SK-N-SH (cell line): Measurements from ENCODE around the gene PAN3. TPM values are rescaled to one million over a fixed set of nuclear protein-coding genes. Genes with fewer than 3 reads are reported as not detected.

ENCODE experiments used
- CTCF ChIA-PET: fragments of 300-600, 350-600 bp; formaldehyde crosslinking; extraction: SDS; loops from one replicate; lab custom pipeline; 2021; lab: Yijun Ruan, JAX
- POLR2A ChIA-PET: fragments of 350-600 bp; sonication (Branson Sonifier 250); formaldehyde crosslinking; extraction: SDS; loops from one replicate; lab custom pipeline; 2020; ENCODE audit warnings: antibody characterized with exemption, inconsistent platforms; lab: Yijun Ruan, JAX
- DNase-seq: peaks from one replicate; pipeline ENCODE4 v3.0.0; 2012
- H2AFZ ChIP-seq: fragments of 200-600 bp; sonication (generic); 2 replicates; pipeline ENCODE4 v1.8.1; 2016; ENCODE audit warnings: antibody characterized with exemption, mild to moderate bottlenecking, low read depth
- H3F3A ChIP-seq: fragments of 200-600 bp; sonication (generic); replicated peaks from 2 replicates; pipeline ENCODE3; 2016; ENCODE audit warnings: antibody characterized with exemption, mild to moderate bottlenecking; ENCODE audit not compliant: insufficient read depth
- H3K27ac ChIP-seq, 2 experiments: fragments of 200-500 bp in 1 of 2; fragments of 200-600 bp in 1 of 2; sonication (Bioruptor generic) in 1 of 2; sonication (generic), shearing (Covaris generic) in 1 of 2; 2 replicates each; pipeline versions ENCODE4 v1.5.1 to v1.6.1; 2014 to 2016; ENCODE audit warnings: low read depth in 2 of 2, inconsistent platforms in 1 of 2, low read length in 1 of 2, mild to moderate bottlenecking in 1 of 2, mixed read lengths in 1 of 2
- H3K27me3 ChIP-seq: fragments of 200-600 bp; sonication (generic), shearing (Covaris generic); 2 replicates; pipeline ENCODE4 v1.6.1; 2016; ENCODE audit warnings: mixed run types; ENCODE audit not compliant: insufficient read depth
- H3K36me3 ChIP-seq, 2 experiments: fragments of 200-500 bp in 1 of 2; fragments of 200-600 bp in 1 of 2; sonication (Bioruptor generic) in 1 of 2; sonication (generic) in 1 of 2; replicated peaks in 1 of 2; 2 replicates each; pipeline versions ENCODE3 to v1.5.1; 2014 to 2016; ENCODE audit warnings: low read length in 1 of 2, mild to moderate bottlenecking in 1 of 2; ENCODE audit not compliant: insufficient read depth in 2 of 2, control insufficient read depth in 1 of 2
- H3K4me1 ChIP-seq, 2 experiments: fragments of 200-500 bp in 1 of 2; fragments of 200-600 bp in 1 of 2; sonication (Bioruptor generic) in 1 of 2; sonication (generic), shearing (Covaris generic) in 1 of 2; 2 replicates each; pipeline versions ENCODE4 v1.5.1 to v1.6.1; 2014 to 2016; ENCODE audit warnings: low read depth in 1 of 2, low read length in 1 of 2, mixed run types in 1 of 2; ENCODE audit not compliant: insufficient read depth in 2 of 2, control insufficient read depth in 1 of 2
- H3K4me2 ChIP-seq: fragments of 200-600 bp; sonication (generic), shearing (Covaris generic); 2 replicates; pipeline ENCODE4 v1.6.1; 2017; ENCODE audit warnings: mixed run types
- H3K4me3 ChIP-seq, 2 experiments: fragments of 200-500 bp in 1 of 2; fragments of 200-600 bp in 1 of 2; sonication (Bioruptor generic) in 1 of 2; sonication (generic), shearing (Covaris generic) in 1 of 2; 2 replicates each; pipeline versions ENCODE4 v1.5.1 to v1.8.1; 2014 to 2016; ENCODE audit warnings: low read depth in 2 of 2, inconsistent platforms in 1 of 2, low read length in 1 of 2, mild to moderate bottlenecking in 1 of 2, mixed read lengths in 1 of 2, moderate library complexity in 1 of 2
- H3K79me2 ChIP-seq: fragments of 200-600 bp; sonication (generic); 2 replicates; pipeline ENCODE4 v1.8.1; 2017; ENCODE audit warnings: mild to moderate bottlenecking; ENCODE audit not compliant: insufficient read depth
- H3K9ac ChIP-seq: fragments of 200-600 bp; sonication (generic); 2 replicates; pipeline ENCODE4 v1.6.1; 2017; ENCODE audit warnings: mixed run types
- H3K9me2 ChIP-seq: fragments of 200-600 bp; sonication (generic); 2 replicates; pipeline ENCODE4 v1.6.1; 2017; ENCODE audit warnings: mixed run types
- H3K9me3 ChIP-seq: fragments of 200-600 bp; sonication (generic); 2 replicates; pipeline ENCODE4 v1.6.1; 2017; ENCODE audit warnings: mixed run types, mild to moderate bottlenecking, moderate library complexity
- H4K20me1 ChIP-seq: fragments of 200-600 bp; sonication (generic); 2 replicates; pipeline ENCODE4 v1.6.1; 2017; ENCODE audit warnings: mild to moderate bottlenecking, mixed run types; ENCODE audit not compliant: insufficient read depth
- CHD2 ChIP-seq: fragments of 150-350 bp; IDR thresholded peaks from 2 replicates; pipeline ENCODE4 v1.6.1; 2018; ENCODE audit warnings: low read length; ENCODE audit not compliant: partially characterized antibody
- EZH2phosphoT487 ChIP-seq: fragments of 200-600 bp; sonication (generic); IDR thresholded peaks from 2 replicates; pipeline ENCODE4 v1.6.1; 2017; ENCODE audit warnings: low read depth, mixed run types, mild to moderate bottlenecking, antibody characterized with exemption, moderate library complexity, borderline replicate concordance
- FOSL2 ChIP-seq: IDR thresholded peaks from 2 replicates; pipeline ENCODE4 v1.4.0; 2012; ENCODE audit warnings: low read depth, mild to moderate bottlenecking, moderate library complexity, borderline replicate concordance
- WGBS: methylation state at CpG from one replicate; pipeline ENCODE4 v1.1.6; 2017; ENCODE audit warnings: low lambda C conversion rate; 5-methylcytosine and 5-hydroxymethylcytosine counted together
- polyA plus RNA-seq, 3 experiments: library from polyadenylated mRNA; depleted of rRNA; stranded (reverse); fragments of >200 nt; gene quantifications; 2 replicates each; pipeline ENCODE4 v1.2.3, GENCODE V29; 2012
- TF ChIP-seq, protein P1 (sequence below): IDR thresholded peaks from 2 replicates; pipeline ENCODE4 v1.4.0; 2012; ENCODE audit warnings: low read depth, borderline replicate concordance
- TF ChIP-seq, protein P2 (sequence below): IDR thresholded peaks from 2 replicates; pipeline ENCODE4 v1.6.1; 2012; ENCODE audit warnings: mild to moderate bottlenecking, low read depth, low read length, moderate library complexity
- TF ChIP-seq, protein P3 (sequence below): fragments of 150-350 bp; IDR thresholded peaks from 2 replicates; pipeline ENCODE4 v1.6.1; 2016; ENCODE audit warnings: mild to moderate bottlenecking, low read depth, low read length

PAN3 gene
- polyA plus RNA-seq, 1 of the 3 experiments (the other 2 are of a cell fraction) = 6.4 TPM

DNA sequence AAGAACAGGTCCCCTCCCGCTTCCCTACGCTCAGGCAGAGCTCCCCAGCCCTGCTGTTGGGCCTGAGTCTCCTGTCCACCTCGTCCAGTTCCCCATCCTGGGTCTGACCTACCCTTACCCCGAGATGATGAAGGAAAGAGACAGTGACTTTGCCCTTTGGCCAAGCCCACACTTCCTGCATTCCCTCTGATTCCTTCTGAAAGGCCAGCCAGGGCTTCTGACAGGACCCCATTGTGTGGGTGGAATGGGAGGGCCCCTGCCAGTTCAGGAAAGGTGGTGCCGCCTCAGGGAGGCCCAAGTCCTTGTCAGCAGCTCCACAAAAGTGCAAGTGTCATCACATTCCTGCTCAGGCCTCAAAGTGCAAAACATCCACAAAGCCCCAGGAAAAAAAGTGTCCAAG, 177.8 kb downstream of the PAN3 start:
- Histone ChIP-seq H3K79me2 (no peaks in the 10 kb centered on the region), H3K9me3 (no peaks in the 10 kb centered on the region)
- CTCF ChIA-PET = no interaction called here

DNA sequence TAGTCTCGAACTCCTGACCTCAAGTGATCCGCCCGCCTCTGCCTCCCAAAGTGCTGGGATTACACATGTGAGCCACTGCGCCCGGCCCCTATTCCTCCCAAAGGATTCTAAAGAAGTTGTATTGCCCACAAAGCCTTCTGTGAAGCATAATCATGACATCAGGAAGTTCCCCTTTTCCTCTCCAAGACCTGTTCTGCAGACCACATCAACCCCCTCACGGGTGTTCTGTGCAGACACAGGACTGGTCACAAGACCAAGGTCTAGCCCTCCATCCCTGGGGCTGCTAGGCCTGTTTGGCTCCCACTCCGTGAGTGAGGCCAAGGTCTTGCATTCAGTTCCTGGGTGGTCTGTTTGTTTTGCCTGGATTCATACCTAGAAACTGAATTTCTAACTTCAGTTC, 178.5 kb downstream of the PAN3 start:
- Histone ChIP-seq H3K9me2 (no peaks in the 10 kb centered on the region), H2AFZ (no peak overlapping the region), H3K27ac (no peak overlapping the region), H3K36me3 (no peaks in the 10 kb centered on the region), H3F3A (no peaks in the 10 kb centered on the region), H3K4me3 (no peak overlapping the region), H4K20me1 (no peaks in the 10 kb centered on the region), H3K9me3 (no peaks in the 10 kb centered on the region), H3K79me2 (no peaks in the 10 kb centered on the region), H3K27me3 (no peaks in the 10 kb centered on the region), H3K4me1 (peaks cover 0 to 3% of the 10 kb centered on the region in 2 experiments; a peak in 1 of 4 replicates), H3K4me2 (no peak overlapping the region), H3K9ac (no peak overlapping the region)
- 93% methylated on average over 7 of the region's 7 CpGs for WGBS
- DNase-seq = no peak
- ChIA-PET POLR2A (no interaction called here), CTCF (no interaction called here)
- TF ChIP-seq, protein P1, sequence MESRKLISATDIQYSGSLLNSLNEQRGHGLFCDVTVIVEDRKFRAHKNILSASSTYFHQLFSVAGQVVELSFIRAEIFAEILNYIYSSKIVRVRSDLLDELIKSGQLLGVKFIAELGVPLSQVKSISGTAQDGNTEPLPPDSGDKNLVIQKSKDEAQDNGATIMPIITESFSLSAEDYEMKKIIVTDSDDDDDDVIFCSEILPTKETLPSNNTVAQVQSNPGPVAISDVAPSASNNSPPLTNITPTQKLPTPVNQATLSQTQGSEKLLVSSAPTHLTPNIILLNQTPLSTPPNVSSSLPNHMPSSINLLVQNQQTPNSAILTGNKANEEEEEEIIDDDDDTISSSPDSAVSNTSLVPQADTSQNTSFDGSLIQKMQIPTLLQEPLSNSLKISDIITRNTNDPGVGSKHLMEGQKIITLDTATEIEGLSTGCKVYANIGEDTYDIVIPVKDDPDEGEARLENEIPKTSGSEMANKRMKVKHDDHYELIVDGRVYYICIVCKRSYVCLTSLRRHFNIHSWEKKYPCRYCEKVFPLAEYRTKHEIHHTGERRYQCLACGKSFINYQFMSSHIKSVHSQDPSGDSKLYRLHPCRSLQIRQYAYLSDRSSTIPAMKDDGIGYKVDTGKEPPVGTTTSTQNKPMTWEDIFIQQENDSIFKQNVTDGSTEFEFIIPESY = no peak
- TF ChIP-seq, protein P2, sequence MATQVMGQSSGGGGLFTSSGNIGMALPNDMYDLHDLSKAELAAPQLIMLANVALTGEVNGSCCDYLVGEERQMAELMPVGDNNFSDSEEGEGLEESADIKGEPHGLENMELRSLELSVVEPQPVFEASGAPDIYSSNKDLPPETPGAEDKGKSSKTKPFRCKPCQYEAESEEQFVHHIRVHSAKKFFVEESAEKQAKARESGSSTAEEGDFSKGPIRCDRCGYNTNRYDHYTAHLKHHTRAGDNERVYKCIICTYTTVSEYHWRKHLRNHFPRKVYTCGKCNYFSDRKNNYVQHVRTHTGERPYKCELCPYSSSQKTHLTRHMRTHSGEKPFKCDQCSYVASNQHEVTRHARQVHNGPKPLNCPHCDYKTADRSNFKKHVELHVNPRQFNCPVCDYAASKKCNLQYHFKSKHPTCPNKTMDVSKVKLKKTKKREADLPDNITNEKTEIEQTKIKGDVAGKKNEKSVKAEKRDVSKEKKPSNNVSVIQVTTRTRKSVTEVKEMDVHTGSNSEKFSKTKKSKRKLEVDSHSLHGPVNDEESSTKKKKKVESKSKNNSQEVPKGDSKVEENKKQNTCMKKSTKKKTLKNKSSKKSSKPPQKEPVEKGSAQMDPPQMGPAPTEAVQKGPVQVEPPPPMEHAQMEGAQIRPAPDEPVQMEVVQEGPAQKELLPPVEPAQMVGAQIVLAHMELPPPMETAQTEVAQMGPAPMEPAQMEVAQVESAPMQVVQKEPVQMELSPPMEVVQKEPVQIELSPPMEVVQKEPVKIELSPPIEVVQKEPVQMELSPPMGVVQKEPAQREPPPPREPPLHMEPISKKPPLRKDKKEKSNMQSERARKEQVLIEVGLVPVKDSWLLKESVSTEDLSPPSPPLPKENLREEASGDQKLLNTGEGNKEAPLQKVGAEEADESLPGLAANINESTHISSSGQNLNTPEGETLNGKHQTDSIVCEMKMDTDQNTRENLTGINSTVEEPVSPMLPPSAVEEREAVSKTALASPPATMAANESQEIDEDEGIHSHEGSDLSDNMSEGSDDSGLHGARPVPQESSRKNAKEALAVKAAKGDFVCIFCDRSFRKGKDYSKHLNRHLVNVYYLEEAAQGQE = no peak

More for the DNA sequence above, 177.8 kb downstream of the PAN3 start:
- 51% methylated on average over 5 of the region's 5 CpGs for WGBS
- H4K20me1 ChIP-seq = no peaks in the 10 kb centered on the region
- no peaks in the 10 kb centered on the region for H3K36me3 ChIP-seq
- no peaks in the 10 kb centered on the region for H3K27me3 ChIP-seq
- POLR2A ChIA-PET = no interaction called here
- no peaks in the 10 kb centered on the region for H3K9me2 ChIP-seq
- no peaks in the 10 kb centered on the region for H3F3A ChIP-seq
- H3K27ac ChIP-seq = no peak overlapping the region
- no peak overlapping the region for H3K4me2 ChIP-seq
- DNase-seq = no peak
- H3K4me3 ChIP-seq = no peak overlapping the region
- H2AFZ ChIP-seq = no peak overlapping the region
- no peak for TF ChIP-seq FOSL2
- TF ChIP-seq EZH2phosphoT487 = no peak
- TF ChIP-seq, protein P3, sequence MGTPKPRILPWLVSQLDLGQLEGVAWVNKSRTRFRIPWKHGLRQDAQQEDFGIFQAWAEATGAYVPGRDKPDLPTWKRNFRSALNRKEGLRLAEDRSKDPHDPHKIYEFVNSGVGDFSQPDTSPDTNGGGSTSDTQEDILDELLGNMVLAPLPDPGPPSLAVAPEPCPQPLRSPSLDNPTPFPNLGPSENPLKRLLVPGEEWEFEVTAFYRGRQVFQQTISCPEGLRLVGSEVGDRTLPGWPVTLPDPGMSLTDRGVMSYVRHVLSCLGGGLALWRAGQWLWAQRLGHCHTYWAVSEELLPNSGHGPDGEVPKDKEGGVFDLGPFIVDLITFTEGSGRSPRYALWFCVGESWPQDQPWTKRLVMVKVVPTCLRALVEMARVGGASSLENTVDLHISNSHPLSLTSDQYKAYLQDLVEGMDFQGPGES = no peak
- TF ChIP-seq CHD2 = no peak
- TF ChIP-seq, all 33 proteins: peak for 0
- Histone ChIP-seq H3K9ac (no peak overlapping the region), H3K4me1 (no peaks in the 10 kb centered on the region)
